CD4-positive, alpha-beta T cell treated with Interferon alpha-2 for 1 hour (primary cell): ENCODE measurements around the gene C6orf118.

ENCODE experiments used
- DNase-seq, 2 donors: peaks; one replicate each; pipeline ENCODE4 v3.0.0-alpha.2; 2020 to 2022

C6orf118 gene

DNA sequence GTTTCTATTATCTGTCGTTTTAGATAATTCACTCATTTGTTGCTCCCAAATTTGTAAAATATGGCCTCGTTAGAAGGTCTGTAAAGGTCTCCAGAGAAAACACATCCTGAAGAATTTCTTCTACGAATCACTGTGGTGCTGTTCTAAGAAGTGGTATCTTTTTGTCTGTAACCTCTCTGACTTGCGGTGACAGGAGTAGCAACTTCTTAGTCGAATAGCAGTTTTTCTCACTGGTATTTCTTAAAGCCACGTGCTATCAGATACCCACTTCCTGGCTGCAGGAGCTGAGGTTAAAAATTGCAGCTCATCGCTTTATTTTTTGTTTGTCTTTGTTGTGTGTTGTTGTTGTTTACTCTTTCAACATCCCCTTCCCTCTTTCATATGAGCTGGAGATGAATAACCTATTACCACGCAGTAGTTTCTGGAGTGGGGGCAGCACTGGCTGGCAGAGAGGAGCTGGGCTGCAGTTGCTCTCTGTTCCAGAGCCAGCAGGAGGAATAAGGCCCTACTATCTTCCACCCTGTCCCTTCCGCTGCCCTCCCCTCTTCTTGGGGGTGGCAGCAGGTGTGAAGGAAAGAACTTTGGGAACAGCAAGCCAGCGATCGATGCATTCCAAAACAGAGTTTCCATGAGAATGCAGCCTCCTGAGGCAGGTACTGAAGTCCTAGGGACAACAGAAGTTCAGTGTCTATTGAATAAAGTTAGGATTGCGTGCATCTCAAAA is 64.7 kb downstream of the C6orf118 start:
- DNase-seq, result no peak

DNA sequence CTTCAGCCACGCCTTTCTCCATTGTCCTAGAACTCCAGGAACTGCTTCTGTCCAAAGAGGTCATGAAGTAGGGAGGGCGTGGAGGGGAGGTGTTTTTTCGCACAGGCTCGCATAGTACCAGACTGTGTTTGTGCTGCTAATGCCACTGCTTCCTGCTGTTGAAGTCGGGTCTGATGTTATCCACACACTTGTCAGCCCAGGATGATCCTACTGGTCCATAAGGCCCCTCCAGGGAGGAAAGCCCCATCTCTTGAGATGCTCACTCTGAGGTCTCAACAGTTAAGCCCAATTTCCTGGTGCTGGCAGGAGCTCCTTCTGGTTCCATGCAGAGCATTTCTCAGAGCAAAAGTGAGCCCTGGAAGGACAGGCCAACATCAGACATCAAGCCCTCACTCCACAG is 65.6 kb downstream of the C6orf118 start:
- DNase-seq, result no peak

DNA sequence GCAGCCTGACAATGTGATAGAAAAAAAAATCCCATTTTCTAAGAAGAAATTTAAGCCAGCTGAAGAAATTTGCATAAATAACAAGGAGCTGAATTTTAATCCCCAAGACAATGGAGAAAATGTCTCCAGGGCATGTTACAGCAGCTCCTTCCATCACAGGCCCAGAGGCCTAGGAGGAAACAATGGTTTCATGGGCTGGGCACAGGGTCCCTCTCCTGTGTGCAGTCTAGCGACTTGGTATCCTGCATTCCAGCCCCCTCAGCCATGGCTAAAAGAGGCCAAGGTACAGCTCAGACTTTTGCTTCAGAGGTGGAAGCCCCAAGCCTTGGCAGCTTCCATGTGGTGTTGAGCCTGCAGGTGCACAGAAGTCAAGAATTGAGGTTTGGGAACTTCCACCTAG is 73.1 kb downstream of the C6orf118 start:
- no peak for DNase-seq

DNA sequence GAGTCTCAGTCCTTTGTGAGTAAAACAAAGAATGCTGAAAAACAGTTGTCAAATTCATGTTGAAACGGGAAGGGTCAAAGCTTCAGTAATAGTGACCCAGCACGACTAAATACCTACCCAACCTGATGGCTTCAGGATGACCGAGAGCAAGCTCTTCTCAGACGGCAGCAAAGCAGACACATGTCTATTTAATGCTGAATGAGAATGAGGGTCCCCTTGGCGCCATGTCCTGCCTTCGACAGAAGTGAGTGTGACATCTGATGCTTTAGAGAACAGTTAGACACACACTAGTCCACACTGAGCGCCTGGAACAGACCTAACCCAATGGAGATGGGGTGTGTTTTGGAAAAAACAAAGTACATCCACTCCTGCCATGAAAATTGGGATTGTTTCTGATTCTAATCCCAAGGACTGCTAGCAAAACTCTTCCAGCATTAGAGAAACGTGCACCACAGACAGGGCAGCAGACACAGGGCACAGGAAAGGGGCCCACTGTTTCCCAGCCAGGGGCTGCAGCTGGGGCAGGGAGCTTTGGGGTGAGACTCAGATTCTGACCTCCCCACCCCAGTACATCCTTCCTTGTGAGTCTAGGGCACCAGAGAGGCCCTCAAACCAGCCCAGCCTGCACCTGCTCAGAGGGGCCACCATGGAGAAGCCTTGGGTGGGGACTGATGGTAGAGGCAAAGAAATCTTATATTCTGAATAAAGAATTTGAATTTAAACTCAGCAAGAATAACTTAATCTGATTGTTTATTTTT is 76.5 kb downstream of the C6orf118 start:
- DNase-seq, result no peak

DNA sequence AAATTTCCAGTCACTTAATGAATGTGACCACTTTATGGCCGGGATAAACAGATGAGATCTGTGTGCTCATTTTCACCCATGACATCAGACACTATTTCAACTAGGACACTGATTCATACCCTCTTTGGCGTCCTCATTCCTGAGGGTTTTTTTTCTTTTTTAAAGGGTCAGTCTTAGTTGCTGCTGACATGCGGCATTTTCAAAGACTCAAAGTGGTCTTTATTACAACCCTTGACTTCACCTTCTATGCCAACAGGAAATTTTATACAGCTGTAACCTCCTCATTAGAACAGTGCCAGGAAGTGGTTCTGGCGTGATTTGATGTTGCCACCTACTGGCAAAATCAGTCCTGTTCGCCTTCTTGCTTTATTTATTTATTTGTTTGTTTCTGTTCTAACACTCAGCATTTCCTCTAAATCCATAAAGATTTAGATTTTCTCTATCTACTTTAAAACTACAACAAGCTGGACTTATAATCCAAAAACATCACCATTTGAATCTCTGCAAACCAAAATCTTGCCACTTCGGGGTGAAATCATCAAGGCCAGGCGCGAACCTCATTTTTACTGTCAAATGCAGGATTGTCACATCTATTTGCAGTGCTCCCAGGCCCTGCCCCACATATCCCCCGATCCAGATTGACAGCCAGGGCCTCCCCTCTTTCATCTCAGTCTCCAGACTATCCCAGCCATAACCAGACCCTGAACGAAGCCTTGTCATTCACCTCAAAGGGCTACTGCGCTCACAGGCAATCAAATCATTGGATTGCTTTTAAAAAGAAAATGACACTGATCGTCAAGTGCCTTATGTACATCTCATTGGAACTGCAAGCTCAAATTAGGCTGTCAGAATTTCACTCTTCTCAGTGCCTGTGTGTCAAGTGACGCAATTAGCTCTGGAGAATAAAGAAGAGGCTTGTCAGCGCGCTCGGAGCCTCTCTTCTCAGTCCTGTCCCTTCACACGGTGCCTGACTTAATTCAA is 77.5 kb downstream of the C6orf118 start:
- DNase-seq, result no peak

- DNase-seq, result no peak
Observed at GRCh38 chr6:165231177-165231576, 78.2 kb downstream of the C6orf118 start.
